Trophoblast cell (in vitro differentiated cells and primary cell): ENCODE results near the gene ARTN.

ENCODE experiments used
- DNase-seq, 2 donors: peaks; one replicate each; pipeline ENCODE4 v3.0.0-alpha.2; 2016
- H2AFZ ChIP-seq: 2 replicates; pipeline ENCODE4 v1.6.1; 2013; ENCODE audit warnings: low read length, moderate library complexity, mild to moderate bottlenecking; ENCODE audit not compliant: insufficient read depth, poor library complexity
- H2AK5ac ChIP-seq: 2 replicates; pipeline ENCODE4 v1.6.1; 2013; ENCODE audit warnings: mild to moderate bottlenecking, low read length
- H2BK120ac ChIP-seq: 2 replicates; pipeline ENCODE4 v1.6.1; 2013; ENCODE audit warnings: low read length, mild to moderate bottlenecking, moderate library complexity; ENCODE audit not compliant: insufficient read depth, poor library complexity
- H2BK12ac ChIP-seq: 2 replicates; pipeline ENCODE4 v1.6.1; 2013; ENCODE audit warnings: mild to moderate bottlenecking, low read length, moderate library complexity
- H2BK5ac ChIP-seq: 2 replicates; pipeline ENCODE4 v1.6.1; 2013; ENCODE audit warnings: low read length, low read depth, moderate library complexity, mild to moderate bottlenecking; ENCODE audit not compliant: poor library complexity
- H3K14ac ChIP-seq: 2 replicates; pipeline ENCODE4 v1.6.1; 2013; ENCODE audit warnings: mild to moderate bottlenecking, low read length
- H3K18ac ChIP-seq: 2 replicates; pipeline ENCODE4 v1.6.1; 2013; ENCODE audit warnings: mild to moderate bottlenecking, low read length
- H3K23ac ChIP-seq: 2 replicates; pipeline ENCODE4 v1.6.1; 2013; ENCODE audit warnings: low read length
- H3K27ac ChIP-seq: 2 replicates; pipeline ENCODE4 v1.5.1; 2013; ENCODE audit warnings: low read depth, mild to moderate bottlenecking, inconsistent platforms, low read length, moderate library complexity
- H3K27me3 ChIP-seq: 2 replicates; pipeline ENCODE4 v1.6.1; 2013; ENCODE audit warnings: inconsistent platforms, mild to moderate bottlenecking, low read length, moderate library complexity; ENCODE audit not compliant: insufficient read depth
- H3K36me3 ChIP-seq, 2 experiments: 1 replicate in 1 of 2; 2 replicates in 1 of 2; pipeline ENCODE4 v1.6.1; 2013; ENCODE audit warnings: low read length in 2 of 2, mild to moderate bottlenecking in 2 of 2, moderate library complexity in 1 of 2; ENCODE audit not compliant: insufficient read depth in 2 of 2, control insufficient read depth in 1 of 2
- H3K4ac ChIP-seq: 2 replicates; pipeline ENCODE4 v1.6.1; 2013; ENCODE audit warnings: low read depth, mild to moderate bottlenecking, low read length, moderate library complexity
- H3K4me1 ChIP-seq, 2 experiments: 1 replicate in 1 of 2; 2 replicates in 1 of 2; pipeline ENCODE4 v1.6.1; 2013; ENCODE audit warnings: low read length in 2 of 2, mild to moderate bottlenecking in 2 of 2, moderate library complexity in 1 of 2; ENCODE audit not compliant: insufficient read depth in 2 of 2, control insufficient read depth in 1 of 2
- H3K4me2 ChIP-seq: 2 replicates; pipeline ENCODE4 v1.6.1; 2013; ENCODE audit warnings: inconsistent platforms, mild to moderate bottlenecking, low read length, moderate library complexity
- H3K4me3 ChIP-seq: 2 replicates; pipeline ENCODE4 v1.5.1; 2013; ENCODE audit warnings: mild to moderate bottlenecking, low read depth, low read length, inconsistent platforms
- H3K79me1 ChIP-seq: one replicate; pipeline ENCODE4 v1.6.1; 2013; ENCODE audit warnings: low read length
- H3K79me2 ChIP-seq: 2 replicates; pipeline ENCODE4 v1.6.1; 2013; ENCODE audit warnings: low read length, mild to moderate bottlenecking; ENCODE audit not compliant: control insufficient read depth, insufficient read depth, poor library complexity
- H3K9ac ChIP-seq: 2 replicates; pipeline ENCODE4 v1.6.1; 2013; ENCODE audit warnings: mild to moderate bottlenecking, low read length
- H3K9me3 ChIP-seq: 2 replicates; pipeline ENCODE4 v1.6.1; 2013; ENCODE audit warnings: low read depth, mild to moderate bottlenecking, control low read depth, inconsistent platforms, low read length; ENCODE audit not compliant: insufficient read depth
- H4K12ac ChIP-seq: 2 replicates; pipeline ENCODE4 v1.6.1; 2013; ENCODE audit warnings: low read depth, mild to moderate bottlenecking, low read length, moderate library complexity
- H4K8ac ChIP-seq: 2 replicates; pipeline ENCODE4 v1.6.1; 2013; ENCODE audit warnings: low read depth, mild to moderate bottlenecking, low read length, moderate library complexity
- H4K91ac ChIP-seq: one replicate; pipeline ENCODE4 v1.6.1; 2013; ENCODE audit warnings: low read depth, mild to moderate bottlenecking, low read length, moderate library complexity
- WGBS: extraction: QIAGEN DNeasy Blood & Tissue Kit; methylation state at CpG from one replicate; pipeline ENCODE4 v1.1.7; 2013; ENCODE audit warnings: missing lambda C conversion rate; ENCODE audit not compliant: insufficient read length, insufficient coverage; ENCODE audit errors: extremely low coverage; 5-methylcytosine and 5-hydroxymethylcytosine counted together

The ARTN gene

GRCh38 chr1:43968348-43968948 lies 34.8 kb downstream of the ARTN start:
- Histone ChIP-seq H4K8ac (no peak overlapping the region), H2BK5ac (no peak overlapping the region), H3K23ac (no peak overlapping the region), H4K12ac (no peak overlapping the region), H3K27me3 (no peaks in the 10 kb centered on the region), H3K79me2 (no peaks in the 10 kb centered on the region), H3K36me3 (peaks cover 25 to 26% of the 10 kb centered on the region in 2 experiments), H2BK120ac (no peak overlapping the region), H3K4me1 (peaks cover 0 to 9% of the 10 kb centered on the region in 2 experiments), H3K27ac (no peak overlapping the region), H3K79me1 (no peaks in the 10 kb centered on the region), H3K4me2 (no peak overlapping the region), H2BK12ac (no peak overlapping the region), H2AFZ (no peak overlapping the region), H3K4ac (no peak overlapping the region), H4K91ac (no peak overlapping the region), H3K9me3 (peaks cover 2% of the 10 kb centered on the region), H3K14ac (no peak overlapping the region), H3K18ac (no peak overlapping the region), H3K9ac (no peak overlapping the region), H3K4me3 (no peak overlapping the region), H2AK5ac (no peak overlapping the region)
- peak in 1 of 2 donors; percentile 60 for DNase-seq
- no CpG with 5 or more reads among the region's 6 CpGs for WGBS

DNA sequence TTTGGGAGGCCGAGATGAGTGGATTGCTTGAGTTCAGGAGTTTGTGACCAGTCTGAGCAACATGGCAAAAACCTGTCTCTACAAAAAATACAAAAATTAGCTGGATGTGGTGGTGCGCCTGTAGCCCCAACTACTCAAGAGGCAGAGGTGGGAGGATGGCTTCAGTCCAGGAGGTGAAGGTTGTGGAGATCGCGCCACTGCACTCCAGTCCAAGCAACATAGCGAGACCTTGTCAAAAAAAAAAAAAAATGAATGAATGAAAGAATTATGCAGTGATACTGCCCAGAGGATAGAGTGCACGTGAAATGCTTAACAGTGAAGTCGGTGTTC lies 35.8 kb downstream of the ARTN start:
- Histone ChIP-seq H2BK12ac (no peak overlapping the region), H3K36me3 (peaks cover 22 to 23% of the 10 kb centered on the region in 2 experiments), H3K4me1 (peaks cover 3 to 9% of the 10 kb centered on the region in 2 experiments), H4K91ac (no peak overlapping the region), H2BK5ac (no peak overlapping the region), H3K27ac (no peak overlapping the region), H3K23ac (no peak overlapping the region), H3K79me1 (peaks cover 1% of the 10 kb centered on the region), H3K9ac (no peak overlapping the region), H3K4me2 (peak overlapping the region; percentile 64), H3K79me2 (no peaks in the 10 kb centered on the region), H3K14ac (no peak overlapping the region), H3K9me3 (peaks cover 2% of the 10 kb centered on the region), H3K27me3 (no peaks in the 10 kb centered on the region), H3K4ac (no peak overlapping the region), H2BK120ac (no peak overlapping the region), H2AFZ (no peak overlapping the region), H4K8ac (no peak overlapping the region), H3K4me3 (no peak overlapping the region), H3K18ac (no peak overlapping the region), H4K12ac (no peak overlapping the region), H2AK5ac (no peak overlapping the region)
- no peak for DNase-seq
- no CpG with 5 or more reads among the region's 7 CpGs for WGBS

GRCh38 chr1:43969746-43970466 lies 36.3 kb downstream of the ARTN start, which contains the start of gene DPH2:
TSS of gene DPH2 (plus strand) at chr1:43970010. CDS start at chr1:43970176, 166 bp downstream.
- Histone ChIP-seq H3K4me3 (peak within 1 kb of the TSS; percentile 95), H2BK120ac (no peak within 1 kb of the TSS), H3K14ac (peak within 1 kb of the TSS; percentile 5), H3K23ac (no peak within 1 kb of the TSS), H3K4me2 (peak within 1 kb of the TSS; percentile 88), H2BK12ac (no peak within 1 kb of the TSS), H3K4ac (no peak within 1 kb of the TSS), H2AFZ (peak within 1 kb of the TSS; percentile 59), H3K4me1 (peaks cover 3 to 9% of the 10 kb centered on the region in 2 experiments), H3K27ac (no peak within 1 kb of the TSS), H3K36me3 (peaks cover 22 to 23% of the 10 kb centered on the region in 2 experiments), H3K27me3 (no peaks in the 10 kb centered on the region), H3K79me1 (peaks cover 5% of the 10 kb centered on the region), H3K9me3 (peaks cover 2% of the 10 kb centered on the region), H2AK5ac (no peak within 1 kb of the TSS), H2BK5ac (no peak within 1 kb of the TSS), H3K18ac (no peak within 1 kb of the TSS), H4K91ac (no peak within 1 kb of the TSS), H3K9ac (peak within 1 kb of the TSS; percentile 88), H3K79me2 (peaks cover 3% of the 10 kb centered on the region), H4K12ac (peak within 1 kb of the TSS; percentile 17), H4K8ac (peak within 1 kb of the TSS; percentile 55)
- peak; percentile 97 to 98 for DNase-seq
- WGBS, result no CpG with 5 or more reads among the region's 47 CpGs

DNA sequence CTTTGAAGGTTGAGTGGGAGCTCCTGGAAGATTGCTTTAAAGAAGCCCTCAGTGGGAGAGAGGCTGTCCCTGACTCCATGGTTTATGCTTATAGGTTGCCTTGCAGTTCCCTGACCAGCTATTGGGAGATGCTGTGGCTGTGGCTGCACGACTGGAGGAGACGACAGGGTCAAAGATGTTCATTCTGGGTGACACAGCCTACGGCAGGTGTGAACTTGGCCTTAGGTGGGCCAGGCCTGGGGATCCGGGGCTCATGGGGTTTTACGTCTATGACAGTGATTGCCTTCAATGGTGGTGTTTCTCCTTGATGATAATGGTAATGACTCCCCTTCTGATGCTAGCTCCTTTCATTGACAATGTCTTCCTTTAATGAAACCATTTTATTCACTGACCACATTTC lies 36.9 kb downstream of the ARTN start:
- Histone ChIP-seq H2BK12ac (no peak overlapping the region), H3K9ac (peak overlapping the region; percentile 88), H2BK120ac (no peak overlapping the region), H3K79me2 (peaks cover 8% of the 10 kb centered on the region), H3K14ac (no peak overlapping the region), H2AFZ (no peak overlapping the region), H3K4me2 (peak overlapping the region; percentile 88), H4K12ac (no peak overlapping the region), H4K91ac (no peak overlapping the region), H3K27ac (no peak overlapping the region), H2BK5ac (no peak overlapping the region), H3K9me3 (peaks cover 2% of the 10 kb centered on the region), H3K27me3 (no peaks in the 10 kb centered on the region), H2AK5ac (no peak overlapping the region), H3K79me1 (peaks cover 8% of the 10 kb centered on the region), H4K8ac (no peak overlapping the region), H3K4ac (no peak overlapping the region), H3K4me3 (peak overlapping the region; percentile 95), H3K23ac (no peak overlapping the region), H3K36me3 (peaks cover 22 to 23% of the 10 kb centered on the region in 2 experiments), H3K4me1 (peaks cover 3 to 11% of the 10 kb centered on the region in 2 experiments), H3K18ac (no peak overlapping the region)
- no CpG with 5 or more reads among the region's 5 CpGs for WGBS
- DNase-seq, result no peak
